Activated T-helper 1 cell treated with Interleukin-2 at 50 U/mL for 16 hours (primary cell): ENCODE results near the gene PTPA.
"Not testable (repeated sequence)": the region's sequence is repeated elsewhere in the genome, so short reads cannot be mapped to it uniquely, and the experiment has no call there.

ENCODE experiments used
- DNase-seq: peaks from one replicate; pipeline ENCODE4 v3.0.0-alpha.2; 2020; ENCODE audit warnings: low read depth

PTPA gene

GRCh38 chr9:129177791-129178567 lies 66.8 kb downstream of the PTPA start, which contains the start of gene IER5L:
Gene IER5L, minus strand, starts transcription at chr9:129178261. Its CDS starts 209 bp downstream, at chr9:129178052.
- DNase-seq, result peak; percentile 89

GRCh38 chr9:129178568-129179382 lies 67.6 kb downstream of the PTPA start:
- no peak for DNase-seq

- DNase-seq, result no peak
These were observed 70.0 kb downstream of the PTPA start for GRCh38 chr9:129181246-129181645.

- DNase-seq, result no peak
These were observed 70.9 kb downstream of the PTPA start for GRCh38 chr9:129182122-129182521.

- DNase-seq, result no peak
These were observed 71.6 kb downstream of the PTPA start for GRCh38 chr9:129182625-129183494.

- DNase-seq, result no peak
These were observed 72.4 kb downstream of the PTPA start for GRCh38 chr9:129183495-129184218.

- DNase-seq, result no peak
These were observed 73.0 kb downstream of the PTPA start for GRCh38 chr9:129184219-129184524.

GRCh38 chr9:129184596-129185122 lies 73.4 kb downstream of the PTPA start:
- no peak for DNase-seq

- no peak for DNase-seq
These were observed 74.2 kb downstream of the PTPA start for GRCh38 chr9:129185402-129185801.

GRCh38 chr9:129185991-129186390 lies 74.8 kb downstream of the PTPA start:
- no peak for DNase-seq

- DNase-seq, result no peak
These were observed 75.8 kb downstream of the PTPA start for GRCh38 chr9:129187042-129187441.

- DNase-seq, result not testable (repeated sequence)
These were observed 78.8 kb downstream of the PTPA start for GRCh38 chr9:129189971-129190370.

- DNase-seq, result no peak
These were observed 80.0 kb downstream of the PTPA start for GRCh38 chr9:129191234-129191633.

GRCh38 chr9:129193655-129194054 lies 82.4 kb downstream of the PTPA start:
- DNase-seq, result no peak

- DNase-seq, result no peak
These were observed 83.0 kb downstream of the PTPA start for GRCh38 chr9:129194221-129194620.

GRCh38 chr9:129195606-129196005 lies 84.4 kb downstream of the PTPA start:
- no peak for DNase-seq

- not testable (repeated sequence) for DNase-seq
These were observed 85.8 kb downstream of the PTPA start for GRCh38 chr9:129197045-129197444.

- DNase-seq, result no peak
These were observed 86.7 kb downstream of the PTPA start for GRCh38 chr9:129197978-129198318.
